Measurements from ENCODE around the gene FRS2.

FRS2 gene

GRCh38 chr12:69502345-69503081 lies 32.3 kb downstream of the FRS2 start:
- no peak for DNase-seq

DNA sequence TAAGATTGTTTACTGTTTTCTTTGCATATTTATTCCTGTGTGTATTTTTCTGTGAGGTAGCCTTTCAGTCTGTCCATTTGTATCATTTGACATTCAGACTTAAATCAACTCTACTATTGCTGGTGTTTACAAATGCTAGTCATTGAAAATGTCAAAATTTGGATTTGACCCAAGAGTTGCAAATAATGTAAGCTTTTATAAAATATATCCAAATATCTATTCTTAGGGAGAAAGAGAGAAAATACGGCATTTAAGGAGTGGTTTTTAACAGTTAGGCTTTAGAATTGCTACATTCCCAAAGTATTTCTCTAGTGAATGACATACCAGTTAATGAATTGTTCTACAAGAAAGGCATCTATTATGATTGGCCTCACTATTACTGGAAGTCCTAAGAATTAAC lies 37.9 kb downstream of the FRS2 start:
- DNase-seq: no peak

- no peak for DNase-seq
These were observed 38.4 kb downstream of the FRS2 start for GRCh38 chr12:69508621-69509020.

DNA sequence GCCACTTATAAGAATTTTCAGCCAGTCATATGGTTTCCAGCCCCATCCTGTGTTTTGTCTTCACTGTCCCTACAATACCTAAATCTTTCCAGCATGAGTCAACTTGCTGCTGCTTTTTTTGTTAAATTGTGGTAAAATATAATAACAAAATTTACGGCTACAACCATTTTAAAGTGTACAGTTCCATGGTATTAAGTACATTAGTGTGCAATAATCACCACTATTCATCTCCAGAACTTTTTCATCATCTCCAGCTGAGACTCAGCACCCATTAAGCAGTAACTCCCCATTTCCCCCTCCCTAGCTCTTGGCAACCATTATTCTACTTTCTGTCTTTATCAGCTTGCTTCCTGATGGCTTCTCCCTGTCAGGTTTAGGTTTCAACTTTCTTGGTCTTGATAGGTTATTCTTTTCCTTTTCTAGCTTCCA lies 39.1 kb downstream of the FRS2 start:
- DNase-seq: no peak

DNA sequence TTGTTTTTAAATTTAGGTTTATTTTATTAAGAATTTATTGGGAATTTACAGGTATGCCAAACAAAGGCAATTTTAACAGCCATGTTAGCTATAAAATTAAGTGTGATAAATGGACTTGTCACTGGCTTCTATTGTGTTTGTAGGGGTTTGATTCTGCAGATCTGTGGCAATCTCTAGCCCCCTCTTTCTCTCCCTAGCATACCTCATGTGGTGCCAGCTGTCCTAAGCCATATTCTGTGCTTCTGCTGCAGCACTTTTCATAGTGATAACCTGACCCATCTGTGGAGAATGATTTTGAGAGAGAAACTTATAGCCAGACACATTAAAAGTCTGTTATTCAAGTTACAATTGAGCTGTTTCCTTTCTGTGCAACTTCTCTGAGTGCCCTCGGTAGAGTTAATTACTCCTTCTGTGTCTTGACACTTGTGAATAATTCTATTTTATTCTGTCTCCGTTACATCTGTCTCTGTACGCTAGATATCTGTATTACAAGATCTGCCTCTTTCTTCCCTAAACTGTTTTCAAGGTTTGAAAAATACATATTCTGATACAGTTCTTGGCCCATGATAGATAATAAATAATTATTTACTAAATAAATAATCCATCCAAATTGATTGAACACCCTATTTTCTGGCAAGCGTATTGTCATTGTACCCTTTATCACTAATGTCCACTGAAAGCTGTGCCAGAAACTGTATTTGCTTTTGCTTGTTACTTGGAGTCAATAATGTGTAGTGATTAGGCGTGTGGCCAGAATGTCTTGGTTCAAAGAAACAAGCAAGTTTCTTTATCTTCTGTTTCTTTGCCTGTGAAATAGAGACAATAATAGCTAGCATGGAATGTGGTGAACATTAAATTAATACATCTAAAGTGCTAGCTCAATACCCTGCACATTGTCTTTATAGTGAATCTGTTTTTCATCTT lies 40.0 kb downstream of the FRS2 start:
- no peak for DNase-seq

DNA sequence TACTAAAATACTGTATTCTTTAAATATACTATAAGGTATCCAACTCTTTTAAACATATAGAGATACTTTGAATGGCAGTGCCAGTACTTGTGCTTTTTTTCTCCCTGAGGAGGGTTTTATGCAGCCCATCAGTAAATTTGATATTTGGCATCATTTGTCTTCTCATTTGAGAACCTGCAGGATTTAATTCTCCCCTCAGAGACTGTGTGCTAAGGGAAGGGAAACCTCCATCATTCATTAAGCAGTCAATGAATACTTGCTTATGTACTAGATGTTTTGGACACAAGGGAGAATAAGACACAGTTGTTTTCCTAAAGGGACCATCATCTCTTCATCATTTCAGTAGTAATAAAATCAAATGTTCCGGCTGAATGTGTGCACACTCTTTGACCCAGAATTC lies 40.8 kb downstream of the FRS2 start:
- DNase-seq: no peak

GRCh38 chr12:69511469-69512267 lies 41.5 kb downstream of the FRS2 start:
- no peak for DNase-seq

- DNase-seq: no peak
These were observed 42.6 kb downstream of the FRS2 start for GRCh38 chr12:69512820-69513219.

DNA sequence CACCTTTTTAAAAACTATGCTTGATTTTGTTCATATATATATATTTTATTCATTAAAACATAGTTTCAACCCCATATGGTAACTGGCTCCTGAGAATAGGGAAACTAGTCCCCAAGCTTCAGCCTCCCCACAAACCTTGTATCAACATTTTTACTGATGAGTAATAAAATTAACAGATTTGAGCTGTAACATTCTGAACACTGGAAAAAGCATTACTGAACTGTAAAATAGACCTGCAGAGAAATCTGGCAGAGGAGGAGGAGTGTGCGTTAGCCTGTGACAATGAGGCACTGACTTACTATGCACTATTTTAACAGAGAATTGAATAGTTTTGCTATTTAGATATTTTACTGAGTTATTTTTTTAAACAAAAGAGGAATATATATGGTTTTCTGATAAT lies 43.1 kb downstream of the FRS2 start:
- DNase-seq: no peak

DNA sequence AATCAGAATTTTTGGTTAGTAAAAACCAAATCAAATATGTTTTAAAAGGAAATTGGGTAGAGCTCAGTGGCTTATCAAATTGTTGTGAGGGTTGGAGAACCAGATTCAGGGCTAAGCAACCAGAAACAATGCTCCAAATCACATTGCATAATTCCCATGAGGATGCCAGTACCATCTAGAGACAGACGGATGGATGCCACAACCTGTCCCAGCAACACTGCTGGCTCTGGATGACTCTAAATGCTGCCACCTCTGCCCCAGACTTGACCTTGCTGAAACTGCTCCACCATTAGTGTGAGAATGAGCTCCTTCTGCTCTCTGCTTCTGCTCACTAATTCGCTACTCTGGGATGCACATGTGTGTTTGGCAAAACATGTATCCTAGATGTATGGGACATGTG lies 43.9 kb downstream of the FRS2 start:
- DNase-seq: no peak

GRCh38 chr12:69514845-69515244 lies 44.7 kb downstream of the FRS2 start:
- DNase-seq: no peak

GRCh38 chr12:69515394-69515930 lies 45.3 kb downstream of the FRS2 start:
- no peak for DNase-seq

DNA sequence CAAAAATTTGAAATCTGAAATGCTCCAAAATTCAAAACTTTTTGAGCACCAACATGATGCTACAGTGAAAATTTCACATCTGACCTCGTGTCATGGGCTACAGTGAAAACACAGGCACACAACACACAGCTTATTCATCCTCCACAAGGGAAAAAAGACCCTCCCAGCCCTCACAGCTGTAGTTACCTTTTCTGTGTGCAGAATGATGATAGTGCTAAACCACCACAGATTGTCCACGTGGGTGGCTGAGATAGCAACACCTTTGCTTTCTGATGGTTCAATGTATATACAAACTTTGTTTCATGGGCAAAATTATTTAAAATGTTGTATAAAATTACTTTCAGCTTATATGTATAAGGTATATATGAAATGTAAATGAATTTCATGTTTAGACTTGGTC lies 46.8 kb downstream of the FRS2 start:
- no peak for DNase-seq

GRCh38 chr12:69517406-69517805 lies 47.2 kb downstream of the FRS2 start:
- DNase-seq: no peak

DNA sequence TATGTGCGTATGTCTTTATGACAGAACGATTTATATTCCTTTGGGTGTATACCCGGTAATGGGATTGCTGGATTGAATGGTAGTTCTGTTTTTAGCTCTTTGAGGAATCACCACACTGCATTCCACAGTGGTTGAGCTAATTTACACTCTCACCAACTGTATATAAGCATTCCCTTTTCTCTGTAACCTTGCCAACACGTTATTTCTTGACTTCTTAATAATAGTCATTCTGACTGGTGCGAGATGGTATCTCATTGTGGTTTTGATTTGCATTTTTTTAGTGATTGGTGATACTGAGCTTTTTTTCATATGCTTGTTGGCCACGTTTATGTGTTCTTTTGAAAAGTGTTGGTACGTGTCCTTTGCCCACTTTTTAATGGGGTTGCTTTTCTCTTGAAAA lies 49.7 kb downstream of the FRS2 start:
- no peak for DNase-seq

- DNase-seq: no peak
These were observed 53.5 kb downstream of the FRS2 start for GRCh38 chr12:69523433-69524330.

- DNase-seq: no peak
These were observed 54.1 kb downstream of the FRS2 start for GRCh38 chr12:69524331-69524630.

GRCh38 chr12:69524755-69525469 lies 54.7 kb downstream of the FRS2 start:
- no peak for DNase-seq

GRCh38 chr12:69527506-69528272 lies 57.5 kb downstream of the FRS2 start:
- no peak for DNase-seq

GRCh38 chr12:69529021-69529420 lies 58.8 kb downstream of the FRS2 start:
- no peak for DNase-seq

DNA sequence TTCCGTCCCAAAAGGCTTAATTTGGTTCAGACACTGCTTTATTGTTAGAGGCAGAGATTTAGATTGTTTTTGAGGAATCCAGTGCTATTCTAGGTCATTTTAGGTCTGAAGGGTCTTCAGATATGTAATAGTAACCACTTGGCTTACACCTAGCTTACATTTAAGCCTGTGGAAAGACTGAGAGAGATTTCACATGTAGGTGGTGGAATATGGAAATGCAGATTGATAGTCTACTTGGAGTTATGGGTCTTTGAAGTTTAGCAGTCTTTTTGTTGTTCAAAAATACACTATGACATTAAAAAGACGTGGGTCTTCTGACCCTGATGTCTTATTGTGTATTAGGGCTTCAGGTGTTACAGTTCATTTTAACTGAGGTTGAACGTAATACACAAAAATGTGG lies 63.7 kb downstream of the FRS2 start:
- no peak for DNase-seq
